GM21526 (cell line): ENCODE results near the gene C9orf78.

ENCODE experiments used
- ATAC-seq: cut with Tn5 transposase; IDR thresholded peaks from one replicate; pipeline ENCODE4 v1.9.1; 2021; ENCODE audit warnings: moderate library complexity; ENCODE audit not compliant: unreplicated experiment, low FRiP score

The C9orf78 gene

GRCh38 chr9:129848712-129849441 lies 13.8 kb upstream of the C9orf78 start:
- no peak for ATAC-seq

- ATAC-seq: no peak
These were observed 10.3 kb upstream of the C9orf78 start for GRCh38 chr9:129845373-129845772.

- no peak for ATAC-seq
These were observed 6.0 kb upstream of the C9orf78 start for GRCh38 chr9:129841071-129841470.

DNA sequence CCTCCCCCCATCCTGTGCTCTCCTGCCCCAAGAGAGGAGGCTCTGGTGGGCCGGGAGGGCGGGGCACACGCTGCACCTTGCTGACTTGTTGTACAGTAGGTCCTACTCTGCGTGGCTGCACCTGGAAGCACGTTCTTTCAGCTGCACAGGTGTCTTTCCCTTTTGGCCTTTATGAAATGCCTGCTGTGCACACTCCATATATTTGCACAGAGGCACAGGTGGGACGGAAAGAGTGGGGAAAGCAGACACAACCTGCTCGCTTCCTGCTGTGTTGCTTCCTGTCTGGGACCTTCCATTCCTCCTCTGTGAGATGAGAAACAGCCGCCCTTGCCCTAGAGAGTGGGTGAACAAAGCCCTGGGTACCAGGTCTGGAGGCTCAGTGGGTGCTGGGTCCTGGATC lies 5.0 kb upstream of the C9orf78 start:
- ATAC-seq: no peak

- ATAC-seq: no peak
These were observed 4.4 kb upstream of the C9orf78 start for GRCh38 chr9:129839324-129840023.

DNA sequence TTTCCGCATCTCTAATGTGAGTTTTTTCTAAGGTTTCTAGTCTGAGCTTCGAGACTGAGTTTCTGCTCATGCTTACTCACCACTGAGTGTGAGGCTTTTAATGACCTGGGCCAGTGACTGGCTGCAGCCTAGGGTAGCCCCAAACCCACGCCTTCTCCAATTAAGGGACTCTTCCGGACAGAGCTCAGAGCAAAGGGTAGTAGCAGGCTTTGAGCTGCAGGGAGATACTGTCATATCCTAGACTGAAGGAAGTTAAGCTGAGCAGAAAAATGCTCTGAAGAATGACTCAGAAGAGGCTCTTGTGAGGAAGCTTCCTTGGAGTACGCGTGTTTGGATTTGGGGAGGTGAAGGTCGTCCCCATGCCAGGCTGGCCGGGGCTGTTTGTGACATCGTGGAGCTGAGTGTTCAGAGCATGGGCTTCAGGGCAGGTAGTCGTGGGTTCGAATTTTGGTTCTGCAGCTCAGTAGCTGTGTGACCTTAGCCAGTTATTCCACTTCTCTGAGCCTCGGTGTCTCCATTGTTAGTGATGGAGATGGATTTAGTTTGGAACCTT lies 3.7 kb upstream of the C9orf78 start:
- no peak for ATAC-seq

DNA sequence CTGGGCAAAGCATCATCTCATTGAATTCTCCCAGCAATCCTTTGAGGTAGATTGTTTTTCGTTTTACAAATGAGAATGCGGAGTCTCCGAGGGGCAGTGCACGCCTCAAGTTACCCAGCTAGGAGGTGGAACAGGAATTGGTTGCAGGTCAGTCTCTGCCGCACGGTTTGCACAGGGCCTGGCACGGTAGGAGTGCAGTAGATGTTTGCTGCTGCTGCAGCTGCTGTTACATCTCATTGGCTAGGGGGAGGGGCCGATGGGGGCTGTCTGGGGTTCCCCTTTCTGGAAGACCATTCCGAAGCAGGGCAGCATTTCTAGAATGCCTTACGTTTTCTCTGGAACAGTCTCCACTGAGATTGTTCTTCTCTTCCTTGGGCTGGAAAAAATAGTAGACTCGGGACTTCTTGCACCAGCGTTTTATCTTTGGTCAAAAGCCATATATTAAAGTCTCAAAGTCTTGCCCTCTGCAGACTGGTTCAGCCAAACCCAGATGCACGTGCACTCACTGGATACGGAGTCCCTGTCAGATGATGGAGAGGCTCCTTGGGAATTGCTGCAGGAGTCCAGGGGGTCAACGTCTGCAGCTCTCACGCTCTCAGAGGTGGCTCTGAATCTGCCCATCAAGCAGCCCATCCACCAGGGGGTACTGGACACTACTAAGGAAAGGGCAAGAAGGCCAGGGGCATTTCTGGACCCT lies 1.4 kb upstream of the C9orf78 start:
- ATAC-seq: no peak

DNA sequence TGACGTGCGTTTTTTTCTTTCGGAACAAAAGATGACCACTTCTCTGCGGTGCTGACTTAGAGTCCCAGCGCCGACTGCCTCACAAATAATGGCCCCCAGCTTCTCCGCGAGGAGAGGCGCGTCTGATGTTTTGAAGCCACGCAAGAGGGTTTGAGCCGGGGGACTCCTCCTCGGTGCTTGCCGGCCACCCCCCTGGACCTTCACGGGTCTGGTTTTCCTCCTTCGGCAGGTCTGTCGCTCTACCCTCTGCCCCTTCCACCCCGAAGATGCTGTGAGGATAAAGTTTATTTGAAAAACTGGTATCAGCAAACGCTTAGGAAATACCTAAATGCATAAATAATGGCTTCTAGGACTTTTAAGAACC lies 767 bp upstream of the C9orf78 start:
- ATAC-seq: no peak

DNA sequence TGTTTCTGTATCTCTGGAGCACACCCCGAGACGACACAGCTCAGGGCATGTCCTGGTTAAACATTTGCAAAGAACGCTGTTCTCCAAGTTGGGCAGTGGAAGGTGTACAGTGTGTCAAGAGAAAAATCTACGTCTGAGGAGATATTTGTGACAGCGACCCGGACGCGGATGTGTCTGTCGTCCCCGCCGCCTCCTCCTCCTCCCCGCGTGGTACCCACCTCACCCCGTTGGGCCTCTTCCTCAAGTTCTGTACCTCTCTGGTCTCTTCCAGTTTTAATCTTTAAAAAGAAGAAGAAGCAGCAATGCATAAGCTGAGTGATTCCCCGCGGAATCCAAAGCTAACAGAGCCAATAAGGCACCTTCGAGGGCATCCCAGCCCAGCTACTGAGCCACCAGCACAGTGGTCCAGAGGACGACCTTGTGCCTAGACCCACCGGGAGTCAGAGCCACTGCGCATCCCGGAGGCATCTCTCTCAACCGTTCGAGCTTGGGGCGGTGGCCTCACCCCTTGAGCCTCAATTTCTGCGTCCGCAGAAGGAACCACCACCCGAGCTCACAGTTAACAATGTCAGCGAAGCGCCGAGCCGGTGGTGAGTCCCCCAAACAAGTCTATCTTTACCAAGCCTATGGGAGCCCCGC lies 467 bp downstream of the C9orf78 start:
- ATAC-seq: peak; percentile 10

DNA sequence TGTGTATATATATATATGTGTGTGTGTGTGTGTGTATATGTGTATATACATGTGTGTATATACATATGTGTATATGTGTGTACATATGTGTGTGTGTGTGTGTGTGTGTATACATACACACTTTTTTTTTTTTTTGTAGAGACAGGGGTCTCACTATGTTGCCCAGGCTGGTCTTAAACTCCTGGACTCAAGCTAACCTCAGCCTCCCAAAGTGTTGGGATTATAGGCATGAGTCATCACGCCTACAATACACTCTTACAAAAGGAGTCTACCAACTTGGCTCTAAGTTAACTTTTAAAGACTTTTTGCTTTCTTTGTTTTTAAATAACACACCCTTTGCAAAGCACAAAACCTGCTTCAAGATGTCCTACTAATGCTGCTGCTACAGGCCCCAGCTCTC lies 2.1 kb downstream of the C9orf78 start:
- ATAC-seq: no peak

DNA sequence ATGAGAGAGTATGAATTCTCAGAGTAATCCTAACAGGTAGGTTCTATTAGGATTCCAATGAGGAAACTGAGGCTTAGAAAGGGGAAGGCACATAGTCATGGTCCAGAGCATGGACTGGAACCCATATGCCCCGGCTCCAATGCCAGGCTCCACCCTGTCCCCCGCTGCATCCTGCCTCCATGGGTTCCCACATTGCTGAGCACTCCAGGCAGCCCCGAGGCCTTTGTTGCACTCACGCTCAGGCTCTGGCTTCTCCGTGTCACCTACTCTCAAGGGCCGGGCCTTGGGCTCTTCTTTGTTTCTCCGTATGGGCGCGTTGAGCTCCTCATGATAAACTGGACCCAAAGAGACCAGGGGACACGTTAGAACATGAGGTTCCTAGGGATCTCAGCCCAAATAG lies 6.1 kb downstream of the C9orf78 start:
- no peak for ATAC-seq

DNA sequence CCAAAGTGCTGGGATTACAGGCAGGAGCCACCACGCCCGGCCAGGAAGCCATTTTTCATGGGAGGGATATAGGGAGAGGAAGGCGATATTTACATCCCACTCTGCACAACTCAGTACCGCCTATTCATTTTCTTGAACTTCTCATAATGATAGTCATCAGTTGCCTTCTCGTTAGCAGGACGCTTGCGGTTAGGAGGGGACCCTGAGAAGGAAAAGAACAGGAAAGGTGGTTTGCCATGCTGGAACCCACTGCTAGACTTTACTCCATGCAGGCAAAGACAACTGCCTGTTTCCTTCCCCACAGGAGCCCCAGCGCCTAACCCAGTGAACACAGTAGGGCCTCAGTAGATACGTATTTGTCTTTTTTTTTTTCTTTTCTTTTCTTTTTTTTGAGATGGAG lies 7.0 kb downstream of the C9orf78 start:
- ATAC-seq: no peak

DNA sequence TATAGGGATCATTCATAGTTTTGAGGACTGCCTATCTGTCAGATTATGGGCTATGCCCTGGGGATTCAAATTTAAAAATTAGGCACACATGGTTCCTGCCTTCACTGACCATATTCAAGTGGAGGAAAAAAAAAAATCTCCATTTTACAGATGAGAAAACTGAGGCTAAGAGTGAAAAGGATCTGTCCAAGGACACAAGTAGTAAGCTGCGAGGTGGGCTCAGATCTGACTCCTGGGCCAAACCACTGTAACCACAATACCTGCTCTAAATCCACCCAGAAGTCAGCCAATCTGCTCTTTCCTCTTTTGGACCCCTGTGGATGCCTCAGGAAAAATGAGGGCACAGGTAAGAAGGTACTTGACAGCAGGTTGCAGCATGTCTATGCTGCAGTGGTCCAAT lies 8.3 kb downstream of the C9orf78 start:
- ATAC-seq: no peak

DNA sequence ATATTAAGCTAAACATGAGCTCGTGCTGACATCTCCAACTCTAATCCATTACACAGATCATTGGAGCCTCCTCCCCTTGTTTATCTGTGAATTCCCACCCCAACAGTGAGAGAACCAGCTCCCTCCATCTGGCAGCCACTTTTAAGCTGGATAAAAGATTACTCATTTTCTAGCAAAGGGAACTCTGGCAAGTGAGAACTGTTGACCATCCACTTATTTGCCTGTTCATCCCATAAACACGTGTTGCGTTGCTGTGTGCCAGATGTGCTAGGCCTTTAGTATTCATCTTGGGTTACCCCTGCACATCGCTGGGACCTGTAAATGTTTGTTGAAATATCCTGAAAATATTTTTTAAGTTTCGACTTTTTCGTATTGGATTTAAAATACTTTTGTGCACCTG lies 8.7 kb downstream of the C9orf78 start:
- ATAC-seq: no peak

- peak; percentile 62 for ATAC-seq
These were observed 11.0 kb downstream of the C9orf78 start, which contains the start of gene TOR1A for GRCh38 chr9:129823935-129824601. TSS of gene TOR1A (minus strand) at chr9:129824136. CDS start at chr9:129824085, 51 bp downstream.

DNA sequence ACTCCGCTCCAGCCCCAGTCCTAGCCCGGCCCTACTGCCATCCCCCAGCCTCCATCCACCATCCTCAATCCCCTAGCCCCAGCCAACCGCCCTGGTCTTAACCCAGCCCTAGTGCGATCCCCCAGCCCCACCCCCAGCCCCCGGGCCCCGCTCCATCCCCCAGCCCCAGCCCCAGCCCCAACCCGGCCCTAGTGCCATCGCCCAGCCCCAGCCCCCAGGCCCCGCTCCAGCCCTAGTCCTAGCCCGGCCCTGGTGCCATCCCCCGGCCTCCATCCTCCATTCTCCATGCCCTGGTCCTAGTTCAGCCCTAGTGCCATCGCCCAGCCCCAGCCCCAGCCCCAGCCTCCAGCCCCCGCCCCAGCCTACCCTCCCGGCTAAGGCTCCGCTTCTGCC lies 11.5 kb downstream of the C9orf78 start:
- ATAC-seq: no peak

- no peak for ATAC-seq
These were observed 12.1 kb downstream of the C9orf78 start for GRCh38 chr9:129822898-129823541.

DNA sequence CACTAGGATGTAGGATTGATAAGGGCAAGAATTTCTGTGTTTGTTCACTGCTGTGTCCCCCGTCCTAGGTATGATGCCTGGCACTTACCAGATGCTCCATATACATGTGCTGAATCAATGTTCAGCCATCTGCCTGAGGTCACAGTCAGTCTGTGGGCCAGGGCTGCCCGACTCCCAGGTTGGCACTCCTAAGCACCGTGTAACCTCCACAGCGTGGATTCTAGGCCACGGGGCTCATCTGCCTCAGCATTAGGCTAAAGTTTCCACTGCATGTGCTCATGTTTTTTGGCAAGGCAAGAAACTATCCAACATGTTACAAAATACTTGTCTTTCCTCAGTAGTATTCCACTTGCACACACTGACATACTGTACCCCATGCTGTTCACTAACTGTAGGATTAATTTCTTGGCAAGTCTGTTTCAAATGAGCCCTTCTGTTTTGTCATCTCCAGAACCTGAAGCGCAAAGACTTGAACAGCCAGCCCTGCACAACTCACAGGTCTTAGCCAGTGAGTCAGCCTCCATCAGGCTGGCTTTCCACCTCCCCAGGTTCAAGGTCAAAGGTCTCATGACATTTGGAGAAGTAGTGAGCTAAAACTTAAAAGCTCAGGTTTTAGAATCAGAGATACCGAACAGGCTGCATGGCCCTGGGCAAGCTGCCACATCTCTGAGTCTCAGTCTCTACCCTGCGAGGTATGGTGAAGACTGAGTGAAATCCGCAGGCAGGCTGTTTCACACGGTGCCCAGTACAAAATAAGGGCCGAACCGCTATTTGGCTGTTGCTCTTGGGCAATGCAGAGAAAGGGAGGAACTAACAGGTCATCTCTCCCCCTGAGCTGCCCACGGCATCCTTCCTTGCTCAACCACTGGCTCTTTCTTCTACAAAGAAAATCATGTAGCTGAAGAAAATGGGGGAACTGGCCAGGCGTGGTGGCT lies 18.3 kb downstream of the C9orf78 start:
- ATAC-seq: no peak

DNA sequence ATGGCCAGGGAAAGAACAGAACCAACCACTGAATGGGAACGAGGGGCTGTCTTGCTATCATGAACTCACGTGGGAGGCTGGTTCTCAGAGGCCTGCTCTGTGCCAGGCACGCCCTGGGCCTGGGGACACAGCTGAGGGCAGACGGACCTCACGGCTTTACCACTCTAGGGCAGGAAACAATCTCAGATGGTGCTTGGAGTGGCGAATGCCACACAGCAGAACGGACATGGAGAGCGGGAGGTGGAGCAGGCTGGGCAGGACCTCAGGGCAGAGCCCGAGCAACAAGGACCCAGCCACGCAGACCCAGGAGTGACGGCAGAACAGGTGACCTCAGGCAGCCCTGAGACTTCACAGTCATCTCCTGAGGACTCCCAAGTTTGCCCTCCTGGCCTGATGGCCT lies 19.8 kb downstream of the C9orf78 start:
- ATAC-seq: no peak
